Superior temporal gyrus (tissue), 1 donor: ENCODE measurements around the gene ATF7.
"Not testable (repeated sequence)": the region's sequence is repeated elsewhere in the genome, so short reads cannot be mapped to it uniquely, and the experiment has no call there.

Experiments used
- DNase-seq: peaks from one replicate; pipeline ENCODE4 v3.0.0-alpha.2; 2016; ENCODE audit errors: extremely low spot score

The ATF7 gene

GRCh38 chr12:53567961-53568808 is 58.0 kb downstream of the ATF7 start:
- DNase-seq = no peak

GRCh38 chr12:53565376-53565775 is 60.8 kb downstream of the ATF7 start:
- DNase-seq = not testable (repeated sequence)

GRCh38 chr12:53564941-53565340 is 61.2 kb downstream of the ATF7 start:
- DNase-seq = no peak

GRCh38 chr12:53564278-53564677 is 61.9 kb downstream of the ATF7 start:
- DNase-seq = no peak

GRCh38 chr12:53563452-53564028 is 62.6 kb downstream of the ATF7 start:
- DNase-seq = no peak

GRCh38 chr12:53561590-53561953 is 64.6 kb downstream of the ATF7 start:
- no peak for DNase-seq

GRCh38 chr12:53560912-53561589 is 65.1 kb downstream of the ATF7 start:
- DNase-seq = no peak

GRCh38 chr12:53560351-53560750 is 65.8 kb downstream of the ATF7 start:
- no peak for DNase-seq

- no peak for DNase-seq
These were observed 67.6 kb downstream of the ATF7 start for GRCh38 chr12:53558631-53559030.

- DNase-seq = no peak
These were observed 73.5 kb downstream of the ATF7 start for GRCh38 chr12:53552361-53553327.

GRCh38 chr12:53551889-53552291 is 74.3 kb downstream of the ATF7 start:
- DNase-seq = no peak

- no peak for DNase-seq
These were observed 75.6 kb downstream of the ATF7 start for GRCh38 chr12:53550595-53550994.

- DNase-seq = not testable (repeated sequence)
These were observed 76.1 kb downstream of the ATF7 start for GRCh38 chr12:53550131-53550530.

- not testable (repeated sequence) for DNase-seq
These were observed 77.8 kb downstream of the ATF7 start for GRCh38 chr12:53548354-53548753.

GRCh38 chr12:53543539-53543938 is 82.6 kb downstream of the ATF7 start:
- peak; percentile 93 for DNase-seq

GRCh38 chr12:53539526-53539925 is 86.7 kb downstream of the ATF7 start:
- no peak for DNase-seq

- peak; percentile 79 for DNase-seq
These were observed 87.9 kb downstream of the ATF7 start for GRCh38 chr12:53538209-53538689.

GRCh38 chr12:53536962-53537361 is 89.2 kb downstream of the ATF7 start:
- no peak for DNase-seq

- peak; percentile 72 for DNase-seq
These were observed 92.7 kb downstream of the ATF7 start for GRCh38 chr12:53533471-53533870.

- DNase-seq = no peak
These were observed 93.4 kb downstream of the ATF7 start for GRCh38 chr12:53532524-53533445.
